Measurements from ENCODE around the gene CADM2.
A peak's percentile ranks its signal among the peaks of the same experiment; 100 is the strongest.
"Not testable (repeated sequence)": the region's sequence is repeated elsewhere in the genome, so short reads cannot be mapped to it uniquely, and the experiment has no call there.

The CADM2 gene

GRCh38 chr3:85977615-85978338, 1019.0 kb downstream of the CADM2 start:
- TF ChIP-seq CTCF (IDR thresholded peaks at IDR 0.05; ENCODE audit: insufficient read depth, low read depth, low read length, missing control alignments), result no peak
- H3K4me3 ChIP-seq (ENCODE audit: low read length), result no peak overlapping the region
- DNase-seq (ENCODE audit: low read depth), result no peak

GRCh38 chr3:85979034-85979433, 1020.2 kb downstream of the CADM2 start:
- no peak for TF ChIP-seq CTCF (IDR thresholded peaks at IDR 0.05; ENCODE audit: insufficient read depth, low read depth, low read length, missing control alignments)
- no peak for DNase-seq (ENCODE audit: low read depth)
- no peak overlapping the region for H3K4me3 ChIP-seq (ENCODE audit: low read length)

- not testable (repeated sequence) for H3K4me3 ChIP-seq (ENCODE audit: low read length); DNase-seq (ENCODE audit: low read depth)
Measured at GRCh38 chr3:85989581-85989980, 1030.8 kb downstream of the CADM2 start.

GRCh38 chr3:86029590-86029989, 1070.8 kb downstream of the CADM2 start:
- H3K4me3 ChIP-seq (ENCODE audit: low read length), result no peak overlapping the region
- TF ChIP-seq CTCF (IDR thresholded peaks at IDR 0.05; ENCODE audit: insufficient read depth, low read depth, low read length, missing control alignments), result no peak
- DNase-seq (ENCODE audit: low read depth), result peak; percentile 33

GRCh38 chr3:86037916-86038315, 1079.1 kb downstream of the CADM2 start:
- no peak for DNase-seq (ENCODE audit: low read depth)
- no peak for TF ChIP-seq CTCF (IDR thresholded peaks at IDR 0.05; ENCODE audit: insufficient read depth, low read depth, low read length, missing control alignments)
- no peak overlapping the region for H3K4me3 ChIP-seq (ENCODE audit: low read length)

GRCh38 chr3:86046436-86047136, 1087.8 kb downstream of the CADM2 start:
- no peak overlapping the region for H3K4me3 ChIP-seq (ENCODE audit: low read length)
- no peak for DNase-seq (ENCODE audit: low read depth)
- no peak for TF ChIP-seq CTCF (IDR thresholded peaks at IDR 0.05; ENCODE audit: insufficient read depth, low read depth, low read length, missing control alignments)

- no peak for TF ChIP-seq CTCF (IDR thresholded peaks at IDR 0.05; ENCODE audit: insufficient read depth, low read depth, low read length, missing control alignments)
- DNase-seq (ENCODE audit: low read depth), result no peak
Measured at GRCh38 chr3:86047161-86047560, 1088.4 kb downstream of the CADM2 start.

More at GRCh38 chr3:86047161-86047560, 1088.4 kb downstream of the CADM2 start:
- no peak overlapping the region for H3K4me3 ChIP-seq (ENCODE audit: low read length)
